ENCODE data around the gene BDKRB1.

DNA sequence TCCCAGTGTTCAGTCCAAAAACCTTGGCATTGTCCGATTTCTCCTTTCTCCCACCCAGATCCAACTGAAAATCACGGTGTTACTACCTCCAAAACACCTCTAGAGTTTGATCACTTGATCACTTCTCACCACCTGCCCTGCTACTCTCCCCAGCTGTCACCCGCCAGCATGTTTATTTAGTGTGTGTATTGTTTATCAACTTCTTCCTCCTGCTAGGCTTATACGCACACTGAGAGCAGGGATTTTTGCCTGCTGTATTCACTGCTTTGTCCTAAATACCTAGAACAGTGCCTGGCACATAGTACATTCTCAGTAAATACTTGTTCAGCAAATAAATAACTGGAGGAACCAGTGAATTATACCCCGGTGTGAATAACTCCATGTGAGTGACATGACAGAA is 5.0 kb downstream of the BDKRB1 start:
- TF ChIP-seq, protein P1, sequence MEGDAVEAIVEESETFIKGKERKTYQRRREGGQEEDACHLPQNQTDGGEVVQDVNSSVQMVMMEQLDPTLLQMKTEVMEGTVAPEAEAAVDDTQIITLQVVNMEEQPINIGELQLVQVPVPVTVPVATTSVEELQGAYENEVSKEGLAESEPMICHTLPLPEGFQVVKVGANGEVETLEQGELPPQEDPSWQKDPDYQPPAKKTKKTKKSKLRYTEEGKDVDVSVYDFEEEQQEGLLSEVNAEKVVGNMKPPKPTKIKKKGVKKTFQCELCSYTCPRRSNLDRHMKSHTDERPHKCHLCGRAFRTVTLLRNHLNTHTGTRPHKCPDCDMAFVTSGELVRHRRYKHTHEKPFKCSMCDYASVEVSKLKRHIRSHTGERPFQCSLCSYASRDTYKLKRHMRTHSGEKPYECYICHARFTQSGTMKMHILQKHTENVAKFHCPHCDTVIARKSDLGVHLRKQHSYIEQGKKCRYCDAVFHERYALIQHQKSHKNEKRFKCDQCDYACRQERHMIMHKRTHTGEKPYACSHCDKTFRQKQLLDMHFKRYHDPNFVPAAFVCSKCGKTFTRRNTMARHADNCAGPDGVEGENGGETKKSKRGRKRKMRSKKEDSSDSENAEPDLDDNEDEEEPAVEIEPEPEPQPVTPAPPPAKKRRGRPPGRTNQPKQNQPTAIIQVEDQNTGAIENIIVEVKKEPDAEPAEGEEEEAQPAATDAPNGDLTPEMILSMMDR (IDR thresholded peaks at IDR 0.05): no peak
- no peak for TF ChIP-seq POLR2A (IDR thresholded peaks at IDR 0.05)

All from thyroid gland (tissue), 4 donors.